Measurements from ENCODE around the gene REPS2.

DNA sequence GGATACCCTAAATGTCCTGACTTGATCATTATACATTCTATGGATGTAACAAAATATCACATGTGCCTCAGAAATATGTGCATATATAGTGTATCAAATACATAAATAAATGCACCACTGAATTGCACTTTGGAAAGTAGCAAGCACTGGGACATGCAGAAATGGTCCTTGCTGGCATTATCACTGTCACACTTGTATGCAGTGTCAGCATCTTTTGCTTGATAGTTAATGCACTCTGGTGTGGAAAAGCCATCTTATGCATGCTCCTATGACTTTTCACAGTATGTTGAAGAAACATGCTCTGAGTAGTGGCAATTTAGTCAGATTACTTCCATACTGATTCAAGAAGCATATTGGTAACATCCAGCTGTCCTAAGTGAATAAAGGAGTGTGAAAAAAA, 27.5 kb upstream of the REPS2 start:
- TF ChIP-seq, protein P1, sequence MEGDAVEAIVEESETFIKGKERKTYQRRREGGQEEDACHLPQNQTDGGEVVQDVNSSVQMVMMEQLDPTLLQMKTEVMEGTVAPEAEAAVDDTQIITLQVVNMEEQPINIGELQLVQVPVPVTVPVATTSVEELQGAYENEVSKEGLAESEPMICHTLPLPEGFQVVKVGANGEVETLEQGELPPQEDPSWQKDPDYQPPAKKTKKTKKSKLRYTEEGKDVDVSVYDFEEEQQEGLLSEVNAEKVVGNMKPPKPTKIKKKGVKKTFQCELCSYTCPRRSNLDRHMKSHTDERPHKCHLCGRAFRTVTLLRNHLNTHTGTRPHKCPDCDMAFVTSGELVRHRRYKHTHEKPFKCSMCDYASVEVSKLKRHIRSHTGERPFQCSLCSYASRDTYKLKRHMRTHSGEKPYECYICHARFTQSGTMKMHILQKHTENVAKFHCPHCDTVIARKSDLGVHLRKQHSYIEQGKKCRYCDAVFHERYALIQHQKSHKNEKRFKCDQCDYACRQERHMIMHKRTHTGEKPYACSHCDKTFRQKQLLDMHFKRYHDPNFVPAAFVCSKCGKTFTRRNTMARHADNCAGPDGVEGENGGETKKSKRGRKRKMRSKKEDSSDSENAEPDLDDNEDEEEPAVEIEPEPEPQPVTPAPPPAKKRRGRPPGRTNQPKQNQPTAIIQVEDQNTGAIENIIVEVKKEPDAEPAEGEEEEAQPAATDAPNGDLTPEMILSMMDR (IDR thresholded peaks at IDR 0.05): no peak
- TF ChIP-seq EZH2 (IDR thresholded peaks at IDR 0.05) (no peak), EZH2phosphoT487 (IDR thresholded peaks at IDR 0.05) (no peak)
